Liver (tissue), 9 donors: Measurements from ENCODE around the gene RAD23A. TPM values are rescaled to one million over a fixed set of nuclear protein-coding genes. Genes with fewer than 3 reads are reported as not detected.

Experiments used
- DNase-seq: peaks from one replicate; pipeline ENCODE4 v3.0.0-alpha.2; 2017; ENCODE audit warnings: low spot score
- H3K27ac ChIP-seq, 2 donors: one replicate each; pipeline ENCODE4 v1.7.0; 2013; ENCODE audit warnings: inconsistent platforms in 2 of 2, low read length in 2 of 2, control low read depth in 1 of 2, low read depth in 1 of 2, mild to moderate bottlenecking in 1 of 2
- H3K27me3 ChIP-seq, 4 donors: one replicate each; pipeline versions ENCODE4 v1.6.1 to v1.7.0; 2013; ENCODE audit warnings: low read length in 3 of 4, inconsistent platforms in 1 of 4, mild to moderate bottlenecking in 1 of 4, moderate library complexity in 1 of 4; ENCODE audit not compliant: control insufficient read depth in 4 of 4, insufficient read depth in 4 of 4
- H3K36me3 ChIP-seq, 4 donors: one replicate each; pipeline versions ENCODE4 v1.6.1 to v1.7.0; 2013; ENCODE audit warnings: low read length in 3 of 4, mild to moderate bottlenecking in 3 of 4, low read depth in 1 of 4, moderate library complexity in 1 of 4; ENCODE audit not compliant: control insufficient read depth in 4 of 4, insufficient read depth in 3 of 4
- H3K4me1 ChIP-seq, 4 donors: one replicate each; pipeline versions ENCODE4 v1.6.1 to v1.7.0; 2013; ENCODE audit warnings: low read length in 3 of 4, mild to moderate bottlenecking in 3 of 4, moderate library complexity in 1 of 4; ENCODE audit not compliant: control insufficient read depth in 4 of 4, insufficient read depth in 4 of 4
- H3K4me3 ChIP-seq, 3 donors: one replicate each; pipeline versions ENCODE4 v1.6.1 to v1.7.0; 2013; ENCODE audit warnings: low read length in 3 of 3, control low read depth in 1 of 3, low read depth in 1 of 3, mild to moderate bottlenecking in 1 of 3
- H3K9ac ChIP-seq, 2 donors: one replicate each; pipeline ENCODE4 v1.7.0; 2013; ENCODE audit warnings: low read length in 2 of 2, mild to moderate bottlenecking in 2 of 2, moderate library complexity in 2 of 2, control low read depth in 1 of 2, low read depth in 1 of 2
- H3K9me3 ChIP-seq, 4 donors: one replicate each; pipeline versions ENCODE4 v1.6.1 to v1.7.0; 2013; ENCODE audit warnings: low read length in 3 of 4; ENCODE audit not compliant: control insufficient read depth in 4 of 4
- EGR1 ChIP-seq, 2 donors: IDR thresholded peaks; 2 replicates each; pipeline ENCODE4 v1.6.1; 2016 to 2018; ENCODE audit warnings: antibody characterized with exemption in 2 of 2, low read depth in 2 of 2
- FOXA1 ChIP-seq: IDR thresholded peaks from 2 replicates; pipeline ENCODE4 v1.6.1; 2016; ENCODE audit warnings: antibody characterized with exemption
- FOXA2 ChIP-seq: IDR thresholded peaks from 2 replicates; pipeline ENCODE4 v1.6.1; 2016; ENCODE audit warnings: antibody characterized with exemption
- GABPA ChIP-seq, 2 donors: IDR thresholded peaks in 1 of 2; conservative IDR thresholded peaks in 1 of 2; 2 replicates each; pipeline ENCODE4 v1.6.1; 2016; ENCODE audit warnings: antibody characterized with exemption in 2 of 2, mild to moderate bottlenecking in 1 of 2, moderate library complexity in 1 of 2
- HNF4A ChIP-seq, 2 donors: conservative IDR thresholded peaks; 2 replicates each; pipeline ENCODE4 v1.6.1; 2016; ENCODE audit warnings: antibody characterized with exemption in 2 of 2, mild to moderate bottlenecking in 2 of 2
- HNF4G ChIP-seq: IDR thresholded peaks from 2 replicates; pipeline ENCODE4 v1.6.1; 2016; ENCODE audit warnings: antibody characterized with exemption
- JUND ChIP-seq, 2 donors: IDR thresholded peaks; 2 replicates each; pipeline ENCODE4 v1.6.1; 2016; ENCODE audit warnings: antibody characterized with exemption in 2 of 2
- NR2F2 ChIP-seq: IDR thresholded peaks from 2 replicates; pipeline ENCODE4 v1.6.1; 2016; ENCODE audit warnings: antibody characterized with exemption
- RXRA ChIP-seq, 2 donors: IDR thresholded peaks; 2 replicates each; pipeline ENCODE4 v1.6.1; 2017 to 2018; ENCODE audit warnings: antibody characterized with exemption in 2 of 2, mild to moderate bottlenecking in 1 of 2
- SP1 ChIP-seq: IDR thresholded peaks from 2 replicates; pipeline ENCODE4 v1.6.1; 2018; ENCODE audit warnings: antibody characterized with exemption, mild to moderate bottlenecking
- TAF1 ChIP-seq: conservative IDR thresholded peaks from 2 replicates; pipeline ENCODE4 v1.6.1; 2016; ENCODE audit warnings: antibody characterized with exemption, mild to moderate bottlenecking
- YY1 ChIP-seq: IDR thresholded peaks from 2 replicates; pipeline ENCODE4 v1.6.1; 2016; ENCODE audit warnings: antibody characterized with exemption, mild to moderate bottlenecking
- WGBS: extraction: QIAGEN DNeasy Blood & Tissue Kit; methylation state at CpG from one replicate; pipeline ENCODE4 v1.1.7; 2013; 5-methylcytosine and 5-hydroxymethylcytosine counted together
- polyA plus RNA-seq, 2 donors: library from polyadenylated mRNA; stranded (reverse) in 1 of 2; unstranded in 1 of 2; fragments of 200-250 nt in 1 of 2; fragments of >200 nt in 1 of 2; fragmentation: Nextera tagmentation in 1 of 2; extraction: Ambion mirVana in 1 of 2; gene quantifications; one replicate each; pipeline versions ENCODE4 v1.2.1 to v1.2.3, GENCODE V29; 2013 to 2015
- total RNA-seq, 2 donors: library from RNA; depleted of rRNA; stranded (reverse); fragments of >200 nt; gene quantifications; one replicate each; pipeline ENCODE4 v1.2.3, GENCODE V29; 2014
- TF ChIP-seq, protein P1 (sequence below): IDR thresholded peaks from 2 replicates; pipeline ENCODE4 v1.6.1; 2016; ENCODE audit warnings: antibody characterized with exemption
- TF ChIP-seq, protein P2 (sequence below): IDR thresholded peaks from 2 replicates; pipeline ENCODE4 v1.6.1; 2016; ENCODE audit warnings: antibody characterized with exemption
- TF ChIP-seq, protein P3 (sequence below): IDR thresholded peaks from 2 replicates; pipeline ENCODE4 v1.6.1; 2016; ENCODE audit warnings: antibody characterized with exemption, mild to moderate bottlenecking
- TF ChIP-seq, protein P4 (sequence below): IDR thresholded peaks from 2 replicates; pipeline ENCODE4 v1.6.1; 2016; ENCODE audit warnings: antibody characterized with exemption
- TF ChIP-seq, protein P5 (sequence below): fragments of 150-350 bp; IDR thresholded peaks from 2 replicates; pipeline ENCODE4 v1.5.1; 2017; ENCODE audit warnings: improper control_type of control experiment, low read depth, low read length; ENCODE audit not compliant: missing input control
- donor health status: healthy.
- donor health status: healthy.
- donor health status: healthy.
- donor health status: healthy.
- donor health status: healthy.

The RAD23A gene
- total and polyA plus RNA-seq, 4 donors = 42.9 to 112 (median 66.8) TPM

DNA sequence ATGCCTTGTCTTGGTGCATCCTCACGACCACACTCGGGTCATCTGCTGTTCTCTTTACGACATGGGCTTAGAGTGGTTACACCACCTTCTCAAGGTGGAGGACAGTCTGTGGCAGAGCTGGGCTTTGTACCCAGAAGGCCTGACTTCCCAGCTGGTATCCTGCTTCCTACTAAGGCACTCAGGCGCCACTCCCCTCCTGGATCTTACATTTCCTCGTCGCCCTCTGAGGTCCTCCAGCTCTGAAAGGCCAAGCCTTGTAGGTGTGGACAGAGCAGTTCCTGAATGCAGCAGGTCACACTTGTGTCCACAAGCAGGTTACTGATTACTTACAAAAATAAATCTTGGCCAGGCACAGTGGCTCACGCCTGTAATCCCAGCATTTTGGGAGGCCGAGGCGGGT, 38.5 kb upstream of the RAD23A start:
- no peak for DNase-seq
- Histone ChIP-seq H3K27ac (no peak overlapping the region), H3K4me3 (no peak overlapping the region), H3K36me3 (peaks cover 0 to 5% (median 0%) of the 10 kb centered on the region in 4 donors), H3K27me3 (no peaks in the 10 kb centered on the region), H3K9ac (no peak overlapping the region), H3K4me1 (no peaks in the 10 kb centered on the region), H3K9me3 (no peaks in the 10 kb centered on the region)
- TF ChIP-seq HNF4G = no peak
- no peak for TF ChIP-seq YY1
- TF ChIP-seq, protein P1, sequence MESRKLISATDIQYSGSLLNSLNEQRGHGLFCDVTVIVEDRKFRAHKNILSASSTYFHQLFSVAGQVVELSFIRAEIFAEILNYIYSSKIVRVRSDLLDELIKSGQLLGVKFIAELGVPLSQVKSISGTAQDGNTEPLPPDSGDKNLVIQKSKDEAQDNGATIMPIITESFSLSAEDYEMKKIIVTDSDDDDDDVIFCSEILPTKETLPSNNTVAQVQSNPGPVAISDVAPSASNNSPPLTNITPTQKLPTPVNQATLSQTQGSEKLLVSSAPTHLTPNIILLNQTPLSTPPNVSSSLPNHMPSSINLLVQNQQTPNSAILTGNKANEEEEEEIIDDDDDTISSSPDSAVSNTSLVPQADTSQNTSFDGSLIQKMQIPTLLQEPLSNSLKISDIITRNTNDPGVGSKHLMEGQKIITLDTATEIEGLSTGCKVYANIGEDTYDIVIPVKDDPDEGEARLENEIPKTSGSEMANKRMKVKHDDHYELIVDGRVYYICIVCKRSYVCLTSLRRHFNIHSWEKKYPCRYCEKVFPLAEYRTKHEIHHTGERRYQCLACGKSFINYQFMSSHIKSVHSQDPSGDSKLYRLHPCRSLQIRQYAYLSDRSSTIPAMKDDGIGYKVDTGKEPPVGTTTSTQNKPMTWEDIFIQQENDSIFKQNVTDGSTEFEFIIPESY = no peak
- TF ChIP-seq TAF1 = no peak
- no peak for TF ChIP-seq HNF4A (conservative IDR thresholded peaks at IDR 0.05)
- TF ChIP-seq EGR1 (IDR thresholded peaks at IDR 0.05; ENCODE audit: low read depth in 2 of 2) = no peak
- TF ChIP-seq GABPA (IDR thresholded peaks at IDR 0.05 in 1 of 2, conservative IDR thresholded peaks at IDR 0.05 in 1 of 2) = no peak
- TF ChIP-seq FOXA1 = no peak
- TF ChIP-seq, protein P2, sequence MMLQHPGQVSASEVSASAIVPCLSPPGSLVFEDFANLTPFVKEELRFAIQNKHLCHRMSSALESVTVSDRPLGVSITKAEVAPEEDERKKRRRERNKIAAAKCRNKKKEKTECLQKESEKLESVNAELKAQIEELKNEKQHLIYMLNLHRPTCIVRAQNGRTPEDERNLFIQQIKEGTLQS = no peak
- TF ChIP-seq SP1 = no peak
- TF ChIP-seq, protein P3, sequence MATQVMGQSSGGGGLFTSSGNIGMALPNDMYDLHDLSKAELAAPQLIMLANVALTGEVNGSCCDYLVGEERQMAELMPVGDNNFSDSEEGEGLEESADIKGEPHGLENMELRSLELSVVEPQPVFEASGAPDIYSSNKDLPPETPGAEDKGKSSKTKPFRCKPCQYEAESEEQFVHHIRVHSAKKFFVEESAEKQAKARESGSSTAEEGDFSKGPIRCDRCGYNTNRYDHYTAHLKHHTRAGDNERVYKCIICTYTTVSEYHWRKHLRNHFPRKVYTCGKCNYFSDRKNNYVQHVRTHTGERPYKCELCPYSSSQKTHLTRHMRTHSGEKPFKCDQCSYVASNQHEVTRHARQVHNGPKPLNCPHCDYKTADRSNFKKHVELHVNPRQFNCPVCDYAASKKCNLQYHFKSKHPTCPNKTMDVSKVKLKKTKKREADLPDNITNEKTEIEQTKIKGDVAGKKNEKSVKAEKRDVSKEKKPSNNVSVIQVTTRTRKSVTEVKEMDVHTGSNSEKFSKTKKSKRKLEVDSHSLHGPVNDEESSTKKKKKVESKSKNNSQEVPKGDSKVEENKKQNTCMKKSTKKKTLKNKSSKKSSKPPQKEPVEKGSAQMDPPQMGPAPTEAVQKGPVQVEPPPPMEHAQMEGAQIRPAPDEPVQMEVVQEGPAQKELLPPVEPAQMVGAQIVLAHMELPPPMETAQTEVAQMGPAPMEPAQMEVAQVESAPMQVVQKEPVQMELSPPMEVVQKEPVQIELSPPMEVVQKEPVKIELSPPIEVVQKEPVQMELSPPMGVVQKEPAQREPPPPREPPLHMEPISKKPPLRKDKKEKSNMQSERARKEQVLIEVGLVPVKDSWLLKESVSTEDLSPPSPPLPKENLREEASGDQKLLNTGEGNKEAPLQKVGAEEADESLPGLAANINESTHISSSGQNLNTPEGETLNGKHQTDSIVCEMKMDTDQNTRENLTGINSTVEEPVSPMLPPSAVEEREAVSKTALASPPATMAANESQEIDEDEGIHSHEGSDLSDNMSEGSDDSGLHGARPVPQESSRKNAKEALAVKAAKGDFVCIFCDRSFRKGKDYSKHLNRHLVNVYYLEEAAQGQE = no peak
- no peak for TF ChIP-seq JUND (IDR thresholded peaks at IDR 0.05)
- TF ChIP-seq FOXA2 = no peak
- TF ChIP-seq, protein P4, sequence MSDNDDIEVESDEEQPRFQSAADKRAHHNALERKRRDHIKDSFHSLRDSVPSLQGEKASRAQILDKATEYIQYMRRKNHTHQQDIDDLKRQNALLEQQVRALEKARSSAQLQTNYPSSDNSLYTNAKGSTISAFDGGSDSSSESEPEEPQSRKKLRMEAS = no peak
- 91% methylated on average over 9 of the region's 9 CpGs for WGBS

DNA sequence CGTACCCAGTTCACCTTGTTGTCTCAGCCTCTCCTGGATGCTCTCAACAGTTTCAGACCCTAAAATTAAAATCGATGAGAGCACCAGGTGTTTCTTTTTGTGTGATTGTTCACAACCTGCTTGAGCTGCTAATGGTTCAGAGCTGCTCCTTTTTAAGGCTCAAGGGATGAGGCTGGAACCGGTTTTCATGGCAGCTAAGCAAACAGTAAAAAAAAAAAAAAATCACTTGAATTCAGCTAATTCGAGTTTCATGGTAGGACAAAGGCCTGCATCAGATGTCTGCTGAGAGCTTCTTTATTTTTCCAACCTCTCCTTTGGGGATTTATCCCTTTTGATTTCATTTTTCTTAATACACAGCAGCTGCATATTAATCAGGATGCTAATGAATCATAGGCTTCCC, 33.1 kb upstream of the RAD23A start:
- Histone ChIP-seq H3K36me3 (no peaks in the 10 kb centered on the region), H3K27me3 (no peaks in the 10 kb centered on the region), H3K4me1 (peaks cover 0 to 7% (median 5%) of the 10 kb centered on the region in 4 donors), H3K4me3 (no peak overlapping the region), H3K27ac (no peak overlapping the region), H3K9me3 (no peaks in the 10 kb centered on the region), H3K9ac (no peak overlapping the region)
- no peak for DNase-seq
- 60% methylated on average over 4 of the region's 4 CpGs for WGBS
- TF ChIP-seq HNF4A (conservative IDR thresholded peaks at IDR 0.05) (no peak), GABPA (IDR thresholded peaks at IDR 0.05 in 1 of 2, conservative IDR thresholded peaks at IDR 0.05 in 1 of 2) (no peak), SP1 (no peak), JUND (IDR thresholded peaks at IDR 0.05) (no peak), FOXA1 (no peak), RXRA (IDR thresholded peaks at IDR 0.05) (no peak), EGR1 (IDR thresholded peaks at IDR 0.05; ENCODE audit: low read depth in 2 of 2) (no peak), NR2F2 (no peak), HNF4G (no peak), YY1 (no peak), FOXA2 (no peak)
- TF ChIP-seq, protein P4 = no peak
- TF ChIP-seq, protein P5, sequence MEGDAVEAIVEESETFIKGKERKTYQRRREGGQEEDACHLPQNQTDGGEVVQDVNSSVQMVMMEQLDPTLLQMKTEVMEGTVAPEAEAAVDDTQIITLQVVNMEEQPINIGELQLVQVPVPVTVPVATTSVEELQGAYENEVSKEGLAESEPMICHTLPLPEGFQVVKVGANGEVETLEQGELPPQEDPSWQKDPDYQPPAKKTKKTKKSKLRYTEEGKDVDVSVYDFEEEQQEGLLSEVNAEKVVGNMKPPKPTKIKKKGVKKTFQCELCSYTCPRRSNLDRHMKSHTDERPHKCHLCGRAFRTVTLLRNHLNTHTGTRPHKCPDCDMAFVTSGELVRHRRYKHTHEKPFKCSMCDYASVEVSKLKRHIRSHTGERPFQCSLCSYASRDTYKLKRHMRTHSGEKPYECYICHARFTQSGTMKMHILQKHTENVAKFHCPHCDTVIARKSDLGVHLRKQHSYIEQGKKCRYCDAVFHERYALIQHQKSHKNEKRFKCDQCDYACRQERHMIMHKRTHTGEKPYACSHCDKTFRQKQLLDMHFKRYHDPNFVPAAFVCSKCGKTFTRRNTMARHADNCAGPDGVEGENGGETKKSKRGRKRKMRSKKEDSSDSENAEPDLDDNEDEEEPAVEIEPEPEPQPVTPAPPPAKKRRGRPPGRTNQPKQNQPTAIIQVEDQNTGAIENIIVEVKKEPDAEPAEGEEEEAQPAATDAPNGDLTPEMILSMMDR = no peak
- TF ChIP-seq, protein P2 = no peak
- TF ChIP-seq, protein P3 = no peak
